Sigmoid colon (tissue), 4 donors: ENCODE results near the gene KCNA10.

Experiments used
- CTCF ChIP-seq, 4 experiments: fragments of 450-650 bp in 3 of 4; fragments of 200-600 bp in 1 of 4; IDR thresholded peaks; one replicate each; pipeline ENCODE4 v1.5.1; 2016 to 2019; ENCODE audit warnings: antibody characterized with exemption in 4 of 4, mild to moderate bottlenecking in 3 of 4, moderate library complexity in 2 of 4
- EP300 ChIP-seq, 4 donors: sonication (generic); formaldehyde crosslinking; IDR thresholded peaks; one replicate each; pipeline ENCODE4 v1.6.1; 2017; ENCODE audit warnings: antibody characterized with exemption in 4 of 4
- POLR2A ChIP-seq, 2 donors: fragments of 450-650 bp; IDR thresholded peaks; one replicate each; pipeline ENCODE4 v1.6.1; 2016; ENCODE audit warnings: antibody characterized with exemption in 2 of 2, mild to moderate bottlenecking in 2 of 2, moderate library complexity in 2 of 2
- POLR2AphosphoS5 ChIP-seq, 4 donors: sonication (generic); formaldehyde crosslinking; IDR thresholded peaks; one replicate each; pipeline ENCODE4 v1.6.1; 2017; ENCODE audit warnings: antibody characterized with exemption in 4 of 4

- TF ChIP-seq CTCF (IDR thresholded peaks at IDR 0.05) (peak in 3 of 4 experiments; percentile 19 to 41 (median 29)), POLR2AphosphoS5 (IDR thresholded peaks at IDR 0.05) (no peak), POLR2A (IDR thresholded peaks at IDR 0.05) (no peak), EP300 (IDR thresholded peaks at IDR 0.05) (no peak)
These were observed 5.6 kb upstream of the KCNA10 start for GRCh38 chr1:110524311-110525248.
